GM18907 (cell line): Measurements from ENCODE around the gene DPH7.
"Not testable (repeated sequence)": the region's sequence is repeated elsewhere in the genome, so short reads cannot be mapped to it uniquely, and the experiment has no call there.

Experiments used
- ATAC-seq: cut with Tn5 transposase; IDR thresholded peaks from one replicate; pipeline ENCODE4 v1.9.1; 2021; ENCODE audit warnings: mild to moderate bottlenecking, moderate library complexity; ENCODE audit not compliant: unreplicated experiment

DPH7 gene

DNA sequence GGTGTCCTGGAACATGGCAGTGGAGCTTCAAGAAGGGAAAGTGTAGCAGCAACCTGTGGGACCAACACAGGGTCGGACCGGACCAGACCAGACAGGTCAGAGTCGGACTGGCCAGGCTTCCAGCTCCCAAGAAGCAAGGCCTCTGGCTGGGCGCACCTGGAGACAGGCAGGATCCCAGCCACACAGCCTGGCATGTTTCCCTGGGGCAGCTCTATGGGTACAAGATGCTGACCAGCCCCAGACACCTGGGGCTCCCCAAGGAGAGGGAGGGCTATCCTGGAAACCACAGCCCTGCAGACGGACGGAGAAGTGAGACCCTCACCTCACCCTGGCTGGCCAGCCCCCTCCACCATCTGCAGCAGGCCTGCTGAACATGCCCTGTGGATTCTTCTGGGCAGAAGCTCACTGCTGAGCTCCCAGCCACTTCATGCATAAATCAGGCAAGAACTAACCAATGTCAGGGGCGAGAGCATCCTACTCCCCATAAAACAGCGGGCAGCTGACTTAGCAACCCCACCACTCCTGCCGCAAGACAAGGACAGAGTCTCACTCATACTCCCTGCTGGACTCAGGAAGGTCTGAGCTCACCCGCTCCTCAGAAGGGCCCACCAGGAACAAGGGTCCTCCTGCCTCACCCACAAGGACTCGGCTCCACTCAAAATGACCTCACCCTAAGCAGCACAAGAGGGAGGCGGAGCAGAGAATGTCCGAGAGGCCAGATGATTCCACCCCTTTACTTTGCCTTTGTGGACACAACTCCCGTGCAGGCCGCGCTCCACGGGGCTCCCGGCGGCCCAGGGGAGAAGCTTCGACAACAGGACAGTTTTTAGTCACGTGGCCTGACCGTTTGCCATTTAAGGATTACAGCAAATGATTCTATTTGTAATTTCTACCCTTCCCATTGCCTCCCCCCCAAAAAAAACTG lies 2.9 kb upstream of the DPH7 start:
- ATAC-seq: no peak

DNA sequence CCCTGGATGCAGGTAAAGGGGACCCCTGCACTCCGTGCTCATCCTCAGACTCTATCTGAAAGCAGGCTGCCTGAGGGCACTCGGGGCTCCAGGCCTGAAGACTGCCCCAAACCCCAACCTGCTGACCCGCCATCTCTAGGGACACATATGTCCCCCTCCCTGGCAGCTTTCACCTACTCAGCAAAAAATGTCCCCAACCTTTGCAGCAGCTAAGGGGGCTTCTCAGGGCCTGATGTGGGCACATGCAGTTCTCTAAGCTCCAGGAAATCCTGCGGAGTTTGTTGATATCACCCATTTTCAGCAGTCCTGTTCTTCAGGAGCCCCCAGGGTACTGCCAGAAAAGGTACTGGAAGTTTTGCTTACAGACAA lies 2.2 kb upstream of the DPH7 start:
- ATAC-seq: no peak

DNA sequence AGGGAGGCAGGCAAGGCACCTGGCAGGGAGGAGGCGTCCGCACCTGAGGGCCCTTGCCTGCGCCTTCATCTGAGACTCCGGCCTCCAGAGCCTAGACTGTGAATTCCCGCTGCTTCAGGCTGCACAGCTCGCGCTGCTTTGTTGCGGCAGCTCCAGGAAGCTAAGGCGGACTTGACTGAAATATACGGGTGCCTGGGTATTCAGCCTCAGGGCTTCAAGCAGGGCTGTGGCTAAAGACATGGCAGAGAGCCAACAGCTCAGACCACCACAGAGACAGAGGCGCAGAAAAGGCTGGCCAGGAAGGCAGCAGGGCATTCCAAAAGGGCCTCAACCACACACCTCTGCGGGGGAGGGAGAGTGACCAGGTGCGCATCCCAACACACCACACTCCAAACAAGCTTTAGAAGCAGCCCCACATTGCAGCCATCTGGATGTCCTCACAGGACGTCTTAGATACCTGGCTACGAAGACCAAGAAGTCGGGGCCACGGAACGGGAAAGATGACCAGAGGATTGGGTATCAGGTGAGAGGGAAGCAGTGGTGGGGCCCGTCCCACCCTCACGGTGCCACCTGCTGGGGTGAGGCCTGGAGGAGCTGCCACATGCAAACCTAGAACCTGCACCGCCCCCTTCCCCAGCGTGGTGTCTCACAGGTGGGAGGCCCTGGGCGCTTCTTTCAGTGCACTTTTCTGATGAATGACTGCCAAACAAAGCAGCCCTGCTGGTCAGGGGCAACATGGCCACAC lies 1.7 kb upstream of the DPH7 start:
- no peak for ATAC-seq

DNA sequence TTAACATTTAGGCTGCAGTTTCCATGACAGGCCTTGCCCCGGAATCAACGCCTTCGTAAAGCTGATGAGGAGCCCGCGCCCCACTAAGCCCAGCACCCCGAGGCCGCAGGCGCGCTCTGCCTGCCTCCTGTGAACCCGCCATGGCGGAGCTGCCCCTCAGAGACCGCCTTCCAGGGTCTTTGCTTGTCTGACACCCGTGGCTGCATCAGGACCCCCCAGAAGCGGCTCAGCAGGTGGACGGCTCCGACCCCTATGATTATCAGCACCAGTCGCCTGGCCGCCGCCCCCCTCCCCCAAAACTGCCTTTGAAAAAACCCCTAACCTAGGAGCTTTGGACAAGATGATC lies 507 bp upstream of the DPH7 start:
- ATAC-seq: no peak

DNA sequence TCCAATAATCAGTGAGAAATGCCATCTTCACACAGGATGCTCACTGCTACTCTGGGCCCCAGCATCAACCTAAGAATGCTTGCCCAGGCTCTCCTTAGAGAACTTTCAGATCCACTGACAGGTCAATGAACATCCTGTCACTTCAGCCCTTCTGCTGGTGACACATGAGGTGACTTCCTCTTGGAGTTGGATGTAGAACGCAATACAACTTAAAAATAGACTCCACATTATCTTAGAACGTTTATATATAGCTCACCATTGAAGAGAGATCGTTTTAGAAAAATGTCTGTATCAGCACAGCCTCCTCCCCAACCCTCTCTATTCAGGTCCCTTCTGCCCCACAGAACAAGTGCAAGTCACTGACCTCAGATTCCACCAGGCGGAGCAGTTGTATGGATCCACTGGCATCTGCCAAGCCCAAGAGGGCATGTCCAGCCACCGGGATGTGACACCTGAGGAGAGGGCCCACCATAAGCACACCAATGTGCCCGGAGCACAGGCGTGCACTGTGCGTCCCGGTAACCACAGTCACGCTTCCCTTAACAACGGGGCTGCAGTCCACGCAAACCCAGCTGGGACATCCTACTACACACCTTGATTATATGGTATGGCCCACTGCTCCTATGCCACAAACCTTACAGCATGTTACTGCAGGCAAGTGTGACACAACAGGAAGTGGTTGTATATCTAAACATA lies 2.9 kb downstream of the DPH7 start:
- ATAC-seq: no peak

DNA sequence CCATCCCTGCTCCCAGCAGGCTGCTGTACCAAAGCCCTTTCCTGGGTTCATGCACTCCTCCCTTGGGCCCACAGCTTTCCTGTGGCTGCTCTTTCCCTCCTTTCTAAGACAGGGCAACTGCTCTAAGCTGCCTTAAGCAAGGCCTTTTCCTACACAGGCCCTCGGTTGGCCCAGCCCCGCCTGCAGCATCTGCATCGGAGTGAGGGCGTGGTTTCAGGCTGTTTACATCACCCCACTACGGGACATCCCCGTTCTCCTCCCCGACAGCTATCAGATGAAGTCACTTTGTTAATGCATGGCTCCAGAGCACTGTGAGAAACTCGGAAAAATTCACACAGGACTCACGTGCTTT lies 3.4 kb downstream of the DPH7 start:
- ATAC-seq: no peak

DNA sequence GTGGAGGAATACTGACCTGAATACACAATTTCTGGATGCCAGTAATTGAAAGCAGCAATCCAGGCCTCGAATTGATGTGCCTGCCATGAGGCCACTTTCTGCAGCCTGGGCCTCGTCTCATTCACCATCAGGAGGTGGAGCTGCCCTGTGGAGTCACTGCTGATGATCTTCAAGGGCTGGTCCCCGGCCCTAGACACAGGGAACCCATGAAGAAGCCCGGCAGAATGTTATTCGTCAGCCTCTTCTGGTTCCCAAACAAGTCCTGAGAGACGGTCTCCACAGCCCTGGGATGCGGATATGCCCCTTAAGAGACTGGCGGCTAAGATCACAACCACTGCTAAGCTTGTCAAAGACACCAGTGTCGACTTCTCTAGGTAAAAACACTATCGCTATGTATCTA lies 4.5 kb downstream of the DPH7 start:
- no peak for ATAC-seq

DNA sequence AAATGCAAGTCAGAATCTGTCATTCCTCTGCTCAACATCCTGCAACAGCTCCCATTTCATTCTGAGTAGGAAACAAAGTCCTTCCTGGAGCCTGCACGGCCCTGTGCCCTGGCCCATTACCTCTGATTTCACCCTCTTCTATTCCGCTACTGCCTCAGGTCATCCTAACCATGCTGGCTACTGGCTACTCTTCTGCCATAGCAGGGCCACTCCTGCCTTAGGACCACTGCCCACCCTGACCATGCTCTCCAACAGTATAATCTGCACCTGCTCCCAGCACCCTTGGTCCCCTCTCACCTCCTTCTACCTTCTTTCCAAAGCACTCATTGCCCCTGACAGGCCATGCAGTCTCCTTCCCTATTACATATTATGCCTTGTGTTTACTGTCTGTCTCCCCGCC lies 8.2 kb downstream of the DPH7 start:
- ATAC-seq: no peak

DNA sequence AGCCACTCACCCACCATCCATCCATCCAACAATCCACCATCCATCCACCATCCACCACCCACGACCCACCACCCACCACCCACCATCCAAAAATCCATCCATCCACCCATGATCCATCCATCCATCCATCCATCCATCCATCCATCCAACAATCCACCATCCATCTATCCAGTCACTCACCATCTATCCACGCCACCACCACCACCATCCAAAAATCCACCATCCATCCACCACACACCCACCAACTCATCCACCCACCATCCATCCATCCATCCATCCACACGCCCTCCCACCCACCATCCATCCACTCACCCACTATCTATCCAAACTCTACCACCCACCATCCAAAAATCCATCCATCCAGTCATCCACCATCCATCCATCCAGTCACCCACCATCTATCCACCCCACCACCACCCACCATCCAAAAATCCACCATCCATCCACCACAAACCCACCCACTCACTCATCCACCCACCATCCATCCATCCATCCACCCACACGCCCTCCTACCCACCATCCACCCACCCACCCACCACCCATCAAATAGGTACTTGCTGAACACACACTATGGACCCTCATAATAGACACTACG lies 9.0 kb downstream of the DPH7 start:
- ATAC-seq: no peak

DNA sequence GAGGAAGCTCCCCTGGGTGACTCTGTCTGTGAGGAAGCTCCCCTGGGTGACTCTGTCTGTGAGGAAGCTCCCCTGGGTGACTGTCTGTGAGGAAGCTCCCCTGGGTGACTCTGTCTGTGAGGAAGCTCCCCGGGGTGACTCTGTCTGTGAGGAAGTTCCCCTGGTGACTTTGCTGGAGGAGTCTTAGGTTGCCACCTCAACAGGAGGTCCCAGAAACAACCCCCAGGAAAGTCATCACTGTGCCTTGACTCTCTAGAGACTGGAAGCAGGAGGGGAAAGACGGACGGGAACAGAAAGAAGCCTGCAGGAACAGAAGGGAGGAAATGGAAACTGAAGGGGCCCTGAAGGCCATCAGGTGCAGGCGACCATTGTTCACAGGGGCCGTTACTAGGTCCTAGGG lies 10.3 kb downstream of the DPH7 start:
- not testable (repeated sequence) for ATAC-seq

DNA sequence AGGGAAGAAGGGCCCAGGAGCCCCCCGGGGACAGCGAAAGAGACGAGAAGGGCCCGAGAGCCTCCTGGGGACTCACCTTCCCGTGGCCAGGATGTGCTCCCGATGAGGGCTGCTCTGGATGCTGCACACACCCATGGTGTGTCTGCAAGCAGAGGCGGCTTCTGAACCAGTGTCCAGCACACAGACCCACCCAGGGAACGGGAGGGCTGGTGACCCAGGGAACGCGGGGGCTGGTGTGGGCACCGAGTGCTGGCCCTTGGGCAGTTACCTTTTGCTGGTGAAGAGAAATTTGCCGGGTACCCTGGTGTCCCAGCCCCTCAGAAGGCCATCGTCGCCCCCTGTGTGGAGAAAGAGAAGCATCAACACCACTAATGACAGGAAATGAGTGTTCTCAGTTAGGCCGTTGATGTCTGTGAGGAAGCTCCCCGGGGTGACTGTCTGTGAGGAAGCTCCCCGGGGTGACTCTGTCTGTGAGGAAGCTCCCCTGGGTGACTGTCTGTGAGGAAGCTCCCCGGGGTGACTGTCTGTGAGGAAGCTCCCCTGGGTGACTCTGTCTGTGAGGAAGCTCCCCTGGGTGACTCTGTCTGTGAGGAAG lies 13.8 kb downstream of the DPH7 start:
- ATAC-seq: no peak

DNA sequence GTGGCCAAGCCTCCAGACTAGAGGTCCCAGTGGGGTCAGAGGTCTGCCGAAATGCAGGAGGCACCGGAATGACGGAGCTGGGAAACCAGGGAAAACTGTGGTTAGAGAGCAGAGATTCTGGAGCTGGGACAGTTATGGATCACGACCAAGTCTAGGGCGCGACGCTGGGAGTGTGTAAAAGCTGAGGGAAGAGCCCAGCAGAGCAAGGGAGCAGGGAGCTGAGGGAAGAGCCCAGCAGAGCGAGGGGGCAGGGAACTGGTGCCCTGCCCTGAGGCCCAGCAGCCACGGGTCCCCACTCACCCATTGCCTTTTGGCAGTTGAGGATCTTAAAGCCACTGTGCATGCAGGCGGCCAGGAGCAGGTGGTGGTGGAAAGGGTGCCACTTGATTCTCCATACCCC lies 14.6 kb downstream of the DPH7 start:
- no peak for ATAC-seq

DNA sequence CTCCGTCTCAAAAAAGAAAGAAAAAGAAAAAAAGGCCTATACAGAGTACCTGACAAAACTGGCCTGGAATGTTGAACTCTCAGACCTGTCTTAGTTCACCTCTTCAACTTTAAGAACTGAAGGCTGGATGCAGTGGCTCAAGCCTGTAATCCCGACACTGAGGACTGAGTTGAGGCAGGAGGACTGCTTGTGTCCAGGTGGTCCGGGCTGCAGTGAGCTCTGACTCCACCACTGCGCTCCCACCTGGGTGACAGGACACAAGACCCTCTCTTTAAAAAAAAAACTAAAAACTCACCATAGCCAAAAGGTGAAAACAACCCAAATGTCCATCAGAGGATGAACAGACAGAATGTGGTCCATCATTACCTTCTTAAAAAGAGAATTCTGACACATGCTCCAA lies 20.6 kb downstream of the DPH7 start:
- no peak for ATAC-seq

DNA sequence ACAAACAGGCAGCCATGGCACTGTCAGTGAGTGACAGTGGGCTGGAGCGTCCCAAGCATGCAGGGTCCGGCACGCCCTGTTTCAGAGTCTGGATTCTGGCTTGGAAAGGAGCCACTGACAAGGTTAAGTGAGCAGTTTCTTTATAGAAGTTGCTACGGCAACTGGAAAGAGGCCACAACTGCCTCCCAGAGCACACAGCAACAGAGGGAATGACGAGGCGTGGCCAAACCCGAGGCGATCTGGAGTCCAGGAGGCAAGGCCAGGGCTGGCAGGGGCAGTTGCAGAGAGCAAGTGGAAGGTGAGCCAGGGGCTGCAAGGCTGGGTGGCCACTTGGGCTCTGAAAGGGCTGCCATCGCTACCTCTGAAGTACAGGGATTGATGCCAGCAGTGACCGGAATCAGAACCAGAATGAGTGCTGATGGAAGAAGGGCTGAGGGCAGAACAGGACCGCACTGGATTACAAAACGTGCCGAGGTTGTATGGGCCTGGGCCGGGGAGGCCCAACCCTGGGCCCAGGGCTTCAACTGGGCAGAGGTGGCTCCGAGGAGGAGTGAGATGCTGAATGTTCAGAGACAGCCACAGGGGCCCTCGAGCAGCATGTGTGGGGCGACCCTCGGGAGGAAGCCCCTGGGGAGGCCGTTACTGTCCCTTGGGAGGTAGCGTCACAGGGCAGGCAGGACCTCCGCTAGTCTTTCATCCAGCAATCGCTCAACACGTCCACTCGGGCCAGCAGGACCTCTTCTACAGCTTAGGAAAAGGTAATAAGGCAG lies 22.5 kb downstream of the DPH7 start:
- no peak for ATAC-seq

DNA sequence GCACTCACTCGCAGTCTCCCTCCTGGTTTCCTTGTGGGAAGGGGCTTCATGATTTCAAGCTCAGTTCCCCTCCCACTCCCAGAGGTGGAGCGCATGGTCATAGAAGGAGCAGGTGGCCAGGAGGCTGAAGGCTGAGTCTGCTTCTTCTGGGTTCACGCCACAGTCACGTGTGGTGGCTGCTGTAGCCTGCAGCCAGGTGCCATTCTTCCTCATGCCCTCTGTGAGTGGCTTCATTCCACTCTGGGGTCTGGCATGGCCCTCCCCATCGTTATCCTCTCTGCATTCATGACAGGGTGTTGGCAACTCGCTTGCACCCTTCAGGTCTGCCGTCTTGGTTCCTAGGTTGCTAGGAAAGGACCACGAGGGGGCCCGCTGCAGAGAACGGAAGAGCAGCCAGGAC lies 23.5 kb downstream of the DPH7 start:
- ATAC-seq: no peak

DNA sequence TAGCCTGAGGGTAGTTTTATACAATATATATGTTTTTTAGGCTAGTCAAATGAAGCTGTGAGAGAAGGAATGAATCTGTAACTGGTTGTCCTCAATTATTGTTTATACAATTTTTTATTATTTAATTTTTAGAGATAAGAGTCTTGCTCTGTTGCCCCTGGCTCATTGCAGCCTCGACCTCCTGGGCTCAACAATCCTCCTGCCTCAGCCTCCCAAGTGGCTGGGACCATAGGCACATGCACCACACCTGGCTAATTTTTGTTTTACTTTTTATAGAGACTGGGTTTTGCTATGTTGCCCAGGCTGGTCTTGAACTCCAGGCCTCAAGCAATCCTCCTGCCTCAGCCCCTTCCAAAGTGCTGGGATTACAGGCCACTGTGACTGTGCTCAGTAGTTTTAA lies 24.4 kb downstream of the DPH7 start:
- ATAC-seq: no peak

DNA sequence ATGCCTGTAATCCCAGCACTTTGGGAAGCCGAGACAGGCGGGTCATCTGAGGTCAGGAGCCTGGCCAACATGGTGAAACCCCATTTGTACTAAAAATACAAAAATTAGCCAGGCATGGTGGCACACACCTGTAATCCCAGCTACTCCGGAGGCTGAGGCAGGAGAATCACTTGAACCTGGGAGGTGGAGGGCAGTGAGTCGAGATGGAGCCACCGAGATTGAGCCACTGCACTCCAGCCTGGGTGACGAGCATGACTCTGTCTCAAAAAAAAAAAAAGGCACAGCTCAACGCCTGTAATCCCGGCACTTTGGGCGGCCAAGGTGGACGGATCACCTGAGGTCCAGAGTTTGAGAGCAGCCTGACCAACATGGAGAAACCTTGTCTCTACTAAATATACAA lies 25.1 kb downstream of the DPH7 start:
- ATAC-seq: not testable (repeated sequence)

DNA sequence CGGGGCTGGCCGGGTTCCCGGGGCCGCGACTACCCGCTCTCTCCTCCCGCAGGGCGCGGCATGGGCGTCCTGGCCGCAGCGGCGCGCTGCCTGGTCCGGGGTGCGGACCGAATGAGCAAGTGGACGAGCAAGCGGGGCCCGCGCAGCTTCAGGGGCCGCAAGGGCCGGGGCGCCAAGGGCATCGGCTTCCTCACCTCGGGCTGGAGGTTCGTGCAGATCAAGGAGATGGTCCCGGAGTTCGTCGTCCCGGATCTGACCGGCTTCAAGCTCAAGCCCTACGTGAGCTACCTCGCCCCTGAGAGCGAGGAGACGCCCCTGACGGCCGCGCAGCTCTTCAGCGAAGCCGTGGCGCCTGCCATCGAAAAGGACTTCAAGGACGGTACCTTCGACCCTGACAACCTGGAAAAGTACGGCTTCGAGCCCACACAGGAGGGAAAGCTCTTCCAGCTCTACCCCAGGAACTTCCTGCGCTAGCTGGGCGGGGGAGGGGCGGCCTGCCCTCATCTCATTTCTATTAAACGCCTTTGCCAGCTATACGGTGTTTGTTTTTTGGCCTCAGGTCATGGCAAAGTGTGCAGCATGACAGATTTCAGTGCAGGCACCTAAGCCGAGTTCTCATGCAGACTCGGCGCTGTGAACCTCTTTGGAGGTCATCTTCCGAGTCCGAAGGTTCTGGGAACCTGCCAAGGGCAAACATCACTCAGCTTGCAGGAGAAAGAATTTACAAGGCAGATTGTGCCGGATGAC lies 26.5 kb downstream of the DPH7 start:
- ATAC-seq: peak; percentile 12

DNA sequence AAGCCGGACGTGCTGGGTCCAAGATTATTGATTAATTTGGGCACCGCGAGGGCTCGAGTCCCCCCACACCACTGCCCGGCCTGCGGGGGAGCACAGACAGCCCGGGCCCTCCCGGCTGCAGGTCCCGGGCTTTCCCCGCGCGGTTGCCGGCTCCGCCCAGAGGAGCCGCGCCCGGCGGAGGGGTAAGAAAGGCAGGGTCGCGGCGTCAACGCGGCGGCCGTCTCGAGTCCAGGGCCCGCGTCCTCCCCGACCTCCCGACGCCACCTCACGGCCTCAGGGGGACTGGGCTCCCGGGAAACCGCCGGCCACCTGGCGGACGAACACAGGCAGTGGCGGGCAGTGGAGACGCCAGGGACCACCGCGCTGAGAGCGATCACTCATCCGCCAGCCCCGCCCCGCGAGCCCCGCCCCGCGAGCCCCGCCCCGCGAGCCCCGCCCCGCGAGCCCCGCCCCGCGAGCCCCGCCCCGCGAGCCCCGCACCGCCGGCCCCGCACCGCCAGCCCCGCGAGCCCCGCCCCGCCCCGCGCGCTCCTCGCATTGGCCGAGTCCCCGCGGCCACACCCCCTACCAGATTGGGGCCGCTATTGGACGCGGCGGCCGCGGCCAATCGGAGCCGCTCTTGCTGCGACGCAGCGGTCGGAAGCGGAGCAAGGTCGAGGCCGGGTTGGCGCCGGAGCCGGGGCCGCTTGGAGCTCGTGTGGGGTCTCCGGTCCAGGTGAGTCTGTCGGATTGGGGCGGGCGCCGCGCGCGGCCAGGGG lies 27.3 kb downstream of the DPH7 start, which contains the start of gene MRPL41:
Gene MRPL41, plus strand, starts transcription at position 616 of the 758 bp plus-strand sequence. CDS start 203 bp downstream, outside the sequence.
- peak; percentile 75 for ATAC-seq
